Measurements from ENCODE around the gene ADCK2. TPM values are rescaled to one million over a fixed set of nuclear protein-coding genes. Genes with fewer than 3 reads are reported as not detected.

Gene ADCK2
- total and polyA plus RNA-seq, 4 donors = 3.2 to 15.4 (median 11.1) TPM

DNA sequence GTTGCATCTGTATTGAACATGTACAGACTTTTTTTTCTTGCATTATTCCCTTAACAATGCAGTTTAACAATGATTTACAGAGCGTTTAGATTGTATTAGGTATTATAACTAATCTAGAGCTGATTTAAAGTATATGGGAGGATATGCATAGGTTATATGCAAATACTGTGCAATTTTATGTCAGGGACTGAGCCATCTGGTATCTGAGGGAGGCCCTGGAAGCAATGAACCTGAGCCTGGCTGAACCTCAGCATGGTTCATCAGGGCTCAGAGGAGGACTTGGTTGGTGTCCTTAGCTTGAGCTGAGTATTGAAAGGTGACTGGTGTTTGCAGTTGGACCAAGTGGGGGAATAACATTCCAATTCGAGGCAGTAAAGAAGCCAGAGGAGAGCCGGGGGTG is 4.8 kb downstream of the ADCK2 start:
- TF ChIP-seq, protein P1, sequence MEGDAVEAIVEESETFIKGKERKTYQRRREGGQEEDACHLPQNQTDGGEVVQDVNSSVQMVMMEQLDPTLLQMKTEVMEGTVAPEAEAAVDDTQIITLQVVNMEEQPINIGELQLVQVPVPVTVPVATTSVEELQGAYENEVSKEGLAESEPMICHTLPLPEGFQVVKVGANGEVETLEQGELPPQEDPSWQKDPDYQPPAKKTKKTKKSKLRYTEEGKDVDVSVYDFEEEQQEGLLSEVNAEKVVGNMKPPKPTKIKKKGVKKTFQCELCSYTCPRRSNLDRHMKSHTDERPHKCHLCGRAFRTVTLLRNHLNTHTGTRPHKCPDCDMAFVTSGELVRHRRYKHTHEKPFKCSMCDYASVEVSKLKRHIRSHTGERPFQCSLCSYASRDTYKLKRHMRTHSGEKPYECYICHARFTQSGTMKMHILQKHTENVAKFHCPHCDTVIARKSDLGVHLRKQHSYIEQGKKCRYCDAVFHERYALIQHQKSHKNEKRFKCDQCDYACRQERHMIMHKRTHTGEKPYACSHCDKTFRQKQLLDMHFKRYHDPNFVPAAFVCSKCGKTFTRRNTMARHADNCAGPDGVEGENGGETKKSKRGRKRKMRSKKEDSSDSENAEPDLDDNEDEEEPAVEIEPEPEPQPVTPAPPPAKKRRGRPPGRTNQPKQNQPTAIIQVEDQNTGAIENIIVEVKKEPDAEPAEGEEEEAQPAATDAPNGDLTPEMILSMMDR (IDR thresholded peaks at IDR 0.05; ENCODE audit: low read depth, low read length, missing input control) = no peak
- TF ChIP-seq GABPA (IDR thresholded peaks at IDR 0.05 in 1 of 2, conservative IDR thresholded peaks at IDR 0.05 in 1 of 2) (no peak), TAF1 (conservative IDR thresholded peaks at IDR 0.05) (no peak), HNF4A (conservative IDR thresholded peaks at IDR 0.05) (no peak), YY1 (IDR thresholded peaks at IDR 0.05) (no peak), JUND (IDR thresholded peaks at IDR 0.05) (no peak), SP1 (IDR thresholded peaks at IDR 0.05) (no peak), NR2F2 (IDR thresholded peaks at IDR 0.05) (no peak), FOXA1 (IDR thresholded peaks at IDR 0.05) (no peak)
- TF ChIP-seq, protein P2, sequence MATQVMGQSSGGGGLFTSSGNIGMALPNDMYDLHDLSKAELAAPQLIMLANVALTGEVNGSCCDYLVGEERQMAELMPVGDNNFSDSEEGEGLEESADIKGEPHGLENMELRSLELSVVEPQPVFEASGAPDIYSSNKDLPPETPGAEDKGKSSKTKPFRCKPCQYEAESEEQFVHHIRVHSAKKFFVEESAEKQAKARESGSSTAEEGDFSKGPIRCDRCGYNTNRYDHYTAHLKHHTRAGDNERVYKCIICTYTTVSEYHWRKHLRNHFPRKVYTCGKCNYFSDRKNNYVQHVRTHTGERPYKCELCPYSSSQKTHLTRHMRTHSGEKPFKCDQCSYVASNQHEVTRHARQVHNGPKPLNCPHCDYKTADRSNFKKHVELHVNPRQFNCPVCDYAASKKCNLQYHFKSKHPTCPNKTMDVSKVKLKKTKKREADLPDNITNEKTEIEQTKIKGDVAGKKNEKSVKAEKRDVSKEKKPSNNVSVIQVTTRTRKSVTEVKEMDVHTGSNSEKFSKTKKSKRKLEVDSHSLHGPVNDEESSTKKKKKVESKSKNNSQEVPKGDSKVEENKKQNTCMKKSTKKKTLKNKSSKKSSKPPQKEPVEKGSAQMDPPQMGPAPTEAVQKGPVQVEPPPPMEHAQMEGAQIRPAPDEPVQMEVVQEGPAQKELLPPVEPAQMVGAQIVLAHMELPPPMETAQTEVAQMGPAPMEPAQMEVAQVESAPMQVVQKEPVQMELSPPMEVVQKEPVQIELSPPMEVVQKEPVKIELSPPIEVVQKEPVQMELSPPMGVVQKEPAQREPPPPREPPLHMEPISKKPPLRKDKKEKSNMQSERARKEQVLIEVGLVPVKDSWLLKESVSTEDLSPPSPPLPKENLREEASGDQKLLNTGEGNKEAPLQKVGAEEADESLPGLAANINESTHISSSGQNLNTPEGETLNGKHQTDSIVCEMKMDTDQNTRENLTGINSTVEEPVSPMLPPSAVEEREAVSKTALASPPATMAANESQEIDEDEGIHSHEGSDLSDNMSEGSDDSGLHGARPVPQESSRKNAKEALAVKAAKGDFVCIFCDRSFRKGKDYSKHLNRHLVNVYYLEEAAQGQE (IDR thresholded peaks at IDR 0.05) = no peak
- TF ChIP-seq, protein P3, sequence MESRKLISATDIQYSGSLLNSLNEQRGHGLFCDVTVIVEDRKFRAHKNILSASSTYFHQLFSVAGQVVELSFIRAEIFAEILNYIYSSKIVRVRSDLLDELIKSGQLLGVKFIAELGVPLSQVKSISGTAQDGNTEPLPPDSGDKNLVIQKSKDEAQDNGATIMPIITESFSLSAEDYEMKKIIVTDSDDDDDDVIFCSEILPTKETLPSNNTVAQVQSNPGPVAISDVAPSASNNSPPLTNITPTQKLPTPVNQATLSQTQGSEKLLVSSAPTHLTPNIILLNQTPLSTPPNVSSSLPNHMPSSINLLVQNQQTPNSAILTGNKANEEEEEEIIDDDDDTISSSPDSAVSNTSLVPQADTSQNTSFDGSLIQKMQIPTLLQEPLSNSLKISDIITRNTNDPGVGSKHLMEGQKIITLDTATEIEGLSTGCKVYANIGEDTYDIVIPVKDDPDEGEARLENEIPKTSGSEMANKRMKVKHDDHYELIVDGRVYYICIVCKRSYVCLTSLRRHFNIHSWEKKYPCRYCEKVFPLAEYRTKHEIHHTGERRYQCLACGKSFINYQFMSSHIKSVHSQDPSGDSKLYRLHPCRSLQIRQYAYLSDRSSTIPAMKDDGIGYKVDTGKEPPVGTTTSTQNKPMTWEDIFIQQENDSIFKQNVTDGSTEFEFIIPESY (IDR thresholded peaks at IDR 0.05) = no peak
- TF ChIP-seq, protein P4, sequence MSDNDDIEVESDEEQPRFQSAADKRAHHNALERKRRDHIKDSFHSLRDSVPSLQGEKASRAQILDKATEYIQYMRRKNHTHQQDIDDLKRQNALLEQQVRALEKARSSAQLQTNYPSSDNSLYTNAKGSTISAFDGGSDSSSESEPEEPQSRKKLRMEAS (IDR thresholded peaks at IDR 0.05) = no peak
- TF ChIP-seq, protein P5, sequence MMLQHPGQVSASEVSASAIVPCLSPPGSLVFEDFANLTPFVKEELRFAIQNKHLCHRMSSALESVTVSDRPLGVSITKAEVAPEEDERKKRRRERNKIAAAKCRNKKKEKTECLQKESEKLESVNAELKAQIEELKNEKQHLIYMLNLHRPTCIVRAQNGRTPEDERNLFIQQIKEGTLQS (IDR thresholded peaks at IDR 0.05) = no peak
- H3K27me3 ChIP-seq (ENCODE audit: control insufficient read depth in 4 of 4, insufficient read depth in 4 of 4, low read length in 3 of 4) = no peaks in the 10 kb centered on the region
- no peak overlapping the region for H3K4me3 ChIP-seq (ENCODE audit: low read depth in 1 of 3, low read length in 3 of 3)
- H3K4me1 ChIP-seq (ENCODE audit: control insufficient read depth in 4 of 4, insufficient read depth in 4 of 4, low read length in 3 of 4) = peaks cover 2 to 21% (median 13%) of the 10 kb centered on the region in 4 donors
- H3K9me3 ChIP-seq (ENCODE audit: control insufficient read depth in 4 of 4, low read length in 3 of 4) = no peaks in the 10 kb centered on the region
- H3K9ac ChIP-seq (ENCODE audit: low read depth in 1 of 2, low read length in 2 of 2) = no peak overlapping the region
- DNase-seq (ENCODE audit: low spot score) = no peak
- H3K36me3 ChIP-seq (ENCODE audit: control insufficient read depth in 4 of 4, insufficient read depth in 3 of 4, low read depth in 1 of 4, low read length in 3 of 4) = peaks cover 0 to 13% (median 6%) of the 10 kb centered on the region in 4 donors
- no peak overlapping the region for H3K27ac ChIP-seq (ENCODE audit: low read depth in 1 of 2, low read length in 2 of 2)
- 93% methylated on average over 3 of the region's 3 CpGs for WGBS

DNA sequence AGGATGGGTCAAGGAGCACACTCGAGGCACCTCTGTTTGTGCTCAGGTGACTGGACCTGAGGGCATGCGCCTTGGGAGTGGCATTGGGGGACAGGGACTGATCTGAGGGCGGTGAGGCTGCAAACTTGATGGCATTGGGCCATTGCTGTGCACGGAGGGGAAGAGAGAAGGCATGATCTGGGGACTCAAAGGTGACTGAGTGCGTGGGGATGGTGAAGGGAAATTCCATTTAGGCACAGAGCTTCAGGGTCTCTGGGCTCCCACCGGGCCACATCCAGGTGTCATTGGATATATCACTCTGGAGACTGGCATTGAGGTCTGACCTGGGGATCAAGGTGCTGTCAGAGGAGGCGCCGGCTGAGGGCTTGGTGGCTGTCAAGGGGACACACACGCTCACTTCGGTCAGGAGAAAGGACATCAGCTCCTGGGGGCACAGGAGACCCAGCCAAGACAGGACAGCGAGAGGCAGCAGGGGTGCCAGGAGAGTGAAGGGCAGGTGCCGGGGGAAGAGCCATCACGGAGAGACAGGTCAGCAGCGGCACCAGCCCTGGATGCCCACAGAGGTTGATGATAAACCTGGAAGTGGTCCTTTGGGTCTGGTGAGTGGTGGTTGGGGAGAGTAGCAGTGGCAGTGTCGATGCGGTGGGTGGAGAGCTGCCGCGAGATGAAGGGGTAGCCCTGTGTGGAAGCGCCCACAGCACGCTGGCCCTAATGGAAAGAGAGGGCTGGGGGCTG is 5.5 kb downstream of the ADCK2 start:
- Histone ChIP-seq H3K27me3 (ENCODE audit: control insufficient read depth in 4 of 4, insufficient read depth in 4 of 4, low read length in 3 of 4) (no peaks in the 10 kb centered on the region), H3K4me1 (ENCODE audit: control insufficient read depth in 4 of 4, insufficient read depth in 4 of 4, low read length in 3 of 4) (peaks cover 2 to 19% (median 11%) of the 10 kb centered on the region in 4 donors), H3K36me3 (ENCODE audit: control insufficient read depth in 4 of 4, insufficient read depth in 3 of 4, low read depth in 1 of 4, low read length in 3 of 4) (peaks cover 0 to 13% (median 6%) of the 10 kb centered on the region in 4 donors), H3K4me3 (ENCODE audit: low read depth in 1 of 3, low read length in 3 of 3) (no peak overlapping the region), H3K9me3 (ENCODE audit: control insufficient read depth in 4 of 4, low read length in 3 of 4) (no peaks in the 10 kb centered on the region), H3K27ac (ENCODE audit: low read depth in 1 of 2, low read length in 2 of 2) (no peak overlapping the region), H3K9ac (ENCODE audit: low read depth in 1 of 2, low read length in 2 of 2) (no peak overlapping the region)
- no peak for DNase-seq (ENCODE audit: low spot score)
- WGBS = 97% methylated on average over 20 of the region's 20 CpGs
- TF ChIP-seq, protein P2 (IDR thresholded peaks at IDR 0.05) = no peak
- TF ChIP-seq SP1 (IDR thresholded peaks at IDR 0.05) (no peak), TAF1 (conservative IDR thresholded peaks at IDR 0.05) (no peak), RXRA (IDR thresholded peaks at IDR 0.05) (no peak), JUND (IDR thresholded peaks at IDR 0.05) (no peak), FOXA2 (IDR thresholded peaks at IDR 0.05) (no peak), GABPA (IDR thresholded peaks at IDR 0.05 in 1 of 2, conservative IDR thresholded peaks at IDR 0.05 in 1 of 2) (no peak), HNF4G (IDR thresholded peaks at IDR 0.05) (no peak), HNF4A (conservative IDR thresholded peaks at IDR 0.05) (no peak), NR2F2 (IDR thresholded peaks at IDR 0.05) (no peak)
- TF ChIP-seq, protein P3 (IDR thresholded peaks at IDR 0.05) = no peak
- TF ChIP-seq, protein P5 (IDR thresholded peaks at IDR 0.05) = no peak

Data from liver (tissue), 9 donors.